Measurements from ENCODE around the gene PLA1A.
"Not testable (repeated sequence)": the region's sequence is repeated elsewhere in the genome, so short reads cannot be mapped to it uniquely, and the experiment has no call there.

Gene PLA1A, protein sequence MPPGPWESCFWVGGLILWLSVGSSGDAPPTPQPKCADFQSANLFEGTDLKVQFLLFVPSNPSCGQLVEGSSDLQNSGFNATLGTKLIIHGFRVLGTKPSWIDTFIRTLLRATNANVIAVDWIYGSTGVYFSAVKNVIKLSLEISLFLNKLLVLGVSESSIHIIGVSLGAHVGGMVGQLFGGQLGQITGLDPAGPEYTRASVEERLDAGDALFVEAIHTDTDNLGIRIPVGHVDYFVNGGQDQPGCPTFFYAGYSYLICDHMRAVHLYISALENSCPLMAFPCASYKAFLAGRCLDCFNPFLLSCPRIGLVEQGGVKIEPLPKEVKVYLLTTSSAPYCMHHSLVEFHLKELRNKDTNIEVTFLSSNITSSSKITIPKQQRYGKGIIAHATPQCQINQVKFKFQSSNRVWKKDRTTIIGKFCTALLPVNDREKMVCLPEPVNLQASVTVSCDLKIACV

DNA sequence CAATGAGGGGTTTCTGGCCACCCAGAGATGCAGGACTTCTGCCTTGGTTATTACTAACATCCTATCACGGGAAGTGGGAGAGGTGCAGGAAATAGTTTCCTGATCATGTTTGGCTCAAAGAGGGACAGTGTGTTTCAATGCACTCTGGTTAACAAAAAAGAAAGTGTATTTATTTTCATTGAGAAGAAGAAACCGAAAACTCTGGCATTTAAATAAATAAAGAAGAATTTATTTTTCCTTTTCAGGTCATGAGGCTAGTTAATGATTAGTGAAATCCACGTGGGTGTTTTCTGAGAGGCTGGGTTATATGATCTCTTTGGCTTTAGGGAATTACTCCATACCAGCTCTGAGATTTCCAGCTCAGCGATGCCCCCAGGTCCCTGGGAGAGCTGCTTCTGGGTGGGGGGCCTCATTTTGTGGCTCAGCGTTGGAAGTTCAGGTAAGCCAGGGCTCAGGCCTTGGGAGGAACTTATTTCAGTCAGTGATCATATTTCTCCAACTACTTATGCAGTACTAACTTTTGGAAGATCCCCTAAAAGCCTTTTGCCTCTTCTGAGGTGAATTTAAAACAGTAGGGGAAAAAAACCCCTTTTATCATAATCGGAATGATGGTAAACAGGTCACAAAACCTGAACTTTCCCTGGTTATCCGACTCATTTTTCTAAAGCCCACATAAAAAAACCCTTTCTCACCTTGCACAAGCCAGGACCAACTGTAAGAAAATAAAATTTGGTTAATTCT, at the start of gene PLA1A:
TSS of gene PLA1A (plus strand) at position 338 of the 741 bp plus-strand sequence. CDS start at position 367, 29 bp downstream.
- DNase-seq (ENCODE audit: low read depth, low spot score) = no peak

DNA sequence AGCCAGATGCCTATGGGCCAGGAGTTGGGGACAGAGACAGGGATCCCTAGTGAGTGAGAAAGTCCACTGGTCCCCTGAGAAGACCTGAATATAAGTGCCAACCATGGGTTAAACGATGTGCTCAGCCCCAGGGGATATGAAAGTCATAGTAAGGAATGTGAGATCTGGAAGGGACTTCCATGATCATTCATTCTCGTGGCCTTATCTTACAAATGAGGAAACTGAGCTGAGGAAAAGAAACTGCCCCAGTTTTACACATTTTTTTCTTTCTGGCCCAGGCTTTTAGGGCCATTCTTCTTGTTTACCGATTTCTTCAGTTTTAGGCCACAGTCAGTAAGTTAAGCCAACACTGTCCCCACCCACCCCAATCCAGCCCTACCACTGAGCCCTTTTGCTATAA, 49.3 kb upstream of the PLA1A start:
- TF ChIP-seq, protein P1, sequence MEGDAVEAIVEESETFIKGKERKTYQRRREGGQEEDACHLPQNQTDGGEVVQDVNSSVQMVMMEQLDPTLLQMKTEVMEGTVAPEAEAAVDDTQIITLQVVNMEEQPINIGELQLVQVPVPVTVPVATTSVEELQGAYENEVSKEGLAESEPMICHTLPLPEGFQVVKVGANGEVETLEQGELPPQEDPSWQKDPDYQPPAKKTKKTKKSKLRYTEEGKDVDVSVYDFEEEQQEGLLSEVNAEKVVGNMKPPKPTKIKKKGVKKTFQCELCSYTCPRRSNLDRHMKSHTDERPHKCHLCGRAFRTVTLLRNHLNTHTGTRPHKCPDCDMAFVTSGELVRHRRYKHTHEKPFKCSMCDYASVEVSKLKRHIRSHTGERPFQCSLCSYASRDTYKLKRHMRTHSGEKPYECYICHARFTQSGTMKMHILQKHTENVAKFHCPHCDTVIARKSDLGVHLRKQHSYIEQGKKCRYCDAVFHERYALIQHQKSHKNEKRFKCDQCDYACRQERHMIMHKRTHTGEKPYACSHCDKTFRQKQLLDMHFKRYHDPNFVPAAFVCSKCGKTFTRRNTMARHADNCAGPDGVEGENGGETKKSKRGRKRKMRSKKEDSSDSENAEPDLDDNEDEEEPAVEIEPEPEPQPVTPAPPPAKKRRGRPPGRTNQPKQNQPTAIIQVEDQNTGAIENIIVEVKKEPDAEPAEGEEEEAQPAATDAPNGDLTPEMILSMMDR (IDR thresholded peaks at IDR 0.05; ENCODE audit: low read depth, low read length) = no peak
- no peak overlapping the region for H3K4me3 ChIP-seq (ENCODE audit: low read depth, low read length)
- no peak for DNase-seq (ENCODE audit: low read depth, low spot score)
- in situ Hi-C loops (cut with HindIII; ENCODE audit: low sequenced_read_pairs) = no loop called here

More for the DNA sequence above, at the start of gene PLA1A:
- TF ChIP-seq, protein P1 (IDR thresholded peaks at IDR 0.05; ENCODE audit: low read depth, low read length) = no peak
- in situ Hi-C loops (cut with HindIII; ENCODE audit: low sequenced_read_pairs) = no loop called here
- H3K4me3 ChIP-seq (ENCODE audit: low read depth, low read length) = no peak within 1 kb of the TSS

DNA sequence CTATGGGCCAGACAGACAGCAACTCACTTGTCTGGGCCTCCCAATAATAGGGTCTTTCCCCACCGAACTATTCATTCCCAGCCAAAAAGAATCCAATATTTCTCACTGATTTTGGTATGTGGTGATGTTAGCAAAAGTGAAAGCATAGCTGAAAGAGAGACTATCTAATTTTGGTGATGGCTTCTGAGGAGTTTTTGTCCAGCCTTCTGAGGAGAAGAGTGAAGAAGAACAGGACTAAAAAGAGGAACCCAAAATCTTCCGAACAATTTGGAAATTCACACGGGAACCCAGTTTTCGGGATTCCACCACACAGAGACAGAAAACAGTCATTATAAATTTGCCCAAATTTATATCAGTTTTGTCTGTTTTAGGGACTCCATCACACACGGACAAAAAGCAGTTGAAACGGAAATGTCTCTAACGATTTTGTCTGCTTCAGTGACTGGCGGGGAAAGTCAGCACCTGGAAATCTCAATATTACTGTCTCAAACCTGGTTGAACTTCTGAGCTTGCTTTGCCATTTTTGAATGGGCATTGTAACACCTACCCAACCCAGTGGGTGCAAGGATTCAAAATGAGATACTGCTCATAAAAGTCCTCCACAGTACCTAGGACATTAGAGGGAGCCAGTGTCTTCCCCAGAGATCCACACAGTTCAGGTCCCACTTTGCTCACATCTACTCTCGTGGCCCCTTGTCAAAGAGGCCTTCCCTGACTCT, 47.3 kb upstream of the PLA1A start:
- DNase-seq (ENCODE audit: low read depth, low spot score) = no peak
- in situ Hi-C loops (cut with HindIII; ENCODE audit: low sequenced_read_pairs) = no loop called here

DNA sequence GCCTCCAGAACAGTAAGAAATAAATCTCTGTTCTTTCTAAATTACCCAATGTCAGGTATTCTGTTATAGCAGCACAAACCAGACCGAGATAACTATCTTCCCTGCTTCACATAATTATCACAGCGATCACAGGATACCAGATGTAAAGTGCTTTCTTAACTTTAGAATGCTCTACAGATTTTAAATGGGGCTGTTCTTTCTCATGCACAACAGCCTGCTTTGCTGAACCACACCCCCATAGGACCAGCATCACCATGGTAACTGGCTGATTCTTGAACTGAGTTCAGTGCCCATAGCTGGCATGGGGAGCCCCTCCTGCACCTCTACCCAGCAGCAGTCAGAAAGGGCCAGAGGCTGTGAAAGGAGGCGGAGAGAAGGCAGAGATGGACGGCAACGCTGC, 46.1 kb upstream of the PLA1A start:
- no peak for DNase-seq (ENCODE audit: low read depth, low spot score)
- no peak overlapping the region for H3K4me3 ChIP-seq (ENCODE audit: low read depth, low read length)
- in situ Hi-C loops (cut with HindIII; ENCODE audit: low sequenced_read_pairs) = no loop called here
- TF ChIP-seq, protein P1 (IDR thresholded peaks at IDR 0.05; ENCODE audit: low read depth, low read length) = no peak

More for the DNA sequence above, 47.3 kb upstream of the PLA1A start:
- no peak overlapping the region for H3K4me3 ChIP-seq (ENCODE audit: low read depth, low read length)
- TF ChIP-seq, protein P1 (IDR thresholded peaks at IDR 0.05; ENCODE audit: low read depth, low read length) = no peak

DNA sequence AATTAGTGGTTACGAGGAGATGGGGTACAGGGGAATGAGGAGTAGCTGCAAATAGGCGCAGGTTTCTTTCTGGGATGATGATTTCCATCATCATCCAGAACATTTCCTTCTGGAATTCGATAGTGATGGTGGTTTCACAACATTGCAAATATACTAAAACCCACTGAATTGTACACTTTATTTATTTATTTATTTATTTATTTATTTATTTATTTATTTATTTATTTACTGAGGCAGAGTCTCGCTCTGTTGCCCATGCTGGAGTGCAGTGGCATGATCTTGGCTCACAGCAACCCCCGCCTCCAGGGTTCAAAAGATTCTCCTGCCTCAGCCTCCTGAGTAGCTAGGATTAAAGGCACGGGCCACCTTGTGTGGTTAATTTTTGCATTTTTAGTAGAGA, 44.8 kb upstream of the PLA1A start:
- in situ Hi-C loops (cut with HindIII; ENCODE audit: low sequenced_read_pairs); H3K4me3 ChIP-seq (ENCODE audit: low read depth, low read length): not testable (repeated sequence)

DNA sequence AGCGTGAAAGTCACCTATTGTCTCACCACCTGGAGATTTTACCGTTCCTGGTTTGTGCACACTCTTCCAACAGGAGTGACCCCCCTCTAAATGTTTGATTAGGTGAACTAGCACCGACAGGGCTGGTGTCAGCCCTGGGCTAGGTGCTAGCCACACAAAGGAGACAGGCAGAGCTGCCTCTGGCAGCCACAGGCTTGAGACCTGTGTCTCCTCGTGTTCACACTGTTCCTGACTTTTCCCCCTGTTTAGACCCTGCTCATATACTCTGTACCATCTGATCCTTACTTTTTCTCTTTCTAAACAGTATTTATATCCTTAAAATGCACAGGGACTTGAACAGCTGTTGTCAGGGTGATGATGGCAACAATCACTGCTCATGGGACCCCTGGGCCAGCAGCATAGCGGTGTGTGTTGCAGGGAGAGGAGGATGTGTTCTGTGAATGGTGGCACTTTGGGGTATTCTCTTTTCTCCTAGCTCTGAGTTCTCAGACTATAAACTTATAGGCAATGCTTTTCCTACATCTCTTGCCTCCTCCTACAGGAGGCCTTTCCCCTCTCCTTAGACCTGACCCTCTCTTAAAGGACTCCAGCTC, 43.8 kb upstream of the PLA1A start:
- in situ Hi-C loops (cut with HindIII; ENCODE audit: low sequenced_read_pairs) = no loop called here
- DNase-seq (ENCODE audit: low read depth, low spot score) = no peak
- TF ChIP-seq, protein P1 (IDR thresholded peaks at IDR 0.05; ENCODE audit: low read depth, low read length) = no peak

More for the DNA sequence above, 44.8 kb upstream of the PLA1A start:
- DNase-seq (ENCODE audit: low read depth, low spot score) = not testable (repeated sequence)

More for the DNA sequence above, 43.8 kb upstream of the PLA1A start:
- H3K4me3 ChIP-seq (ENCODE audit: low read depth, low read length) = no peak overlapping the region

Measured in astrocyte of the spinal cord (primary cell).